Vagina (tissue), 2 donors: Measurements from ENCODE around the gene POU2F2.

Source experiments
- POLR2A ChIP-seq, 2 donors: fragments of 450-650 bp; IDR thresholded peaks; one replicate each; pipeline ENCODE4 v1.6.1; 2017; ENCODE audit warnings: antibody characterized with exemption in 2 of 2, mild to moderate bottlenecking in 2 of 2, moderate library complexity in 2 of 2
- POLR2AphosphoS5 ChIP-seq, 2 donors: sonication (generic); formaldehyde crosslinking; IDR thresholded peaks; one replicate each; pipeline ENCODE4 v1.9.0; 2017; ENCODE audit warnings: antibody characterized with exemption in 2 of 2, mild to moderate bottlenecking in 2 of 2, low read depth in 1 of 2; ENCODE audit not compliant: insufficient read depth in 1 of 2
- TF ChIP-seq, protein P1 (sequence below), 3 experiments: fragments of 450-650 bp in 2 of 3; fragments of 200-600 bp in 1 of 3; sonication (generic) in 1 of 3; IDR thresholded peaks; one replicate each; pipeline ENCODE4 v1.5.1; 2017 to 2019; ENCODE audit warnings: antibody characterized with exemption in 3 of 3, mild to moderate bottlenecking in 2 of 3, moderate library complexity in 2 of 3

- TF ChIP-seq POLR2A (IDR thresholded peaks at IDR 0.05) (no peak), POLR2AphosphoS5 (IDR thresholded peaks at IDR 0.05; ENCODE audit: insufficient read depth in 1 of 2, low read depth in 1 of 2) (no peak)
- TF ChIP-seq, protein P1, sequence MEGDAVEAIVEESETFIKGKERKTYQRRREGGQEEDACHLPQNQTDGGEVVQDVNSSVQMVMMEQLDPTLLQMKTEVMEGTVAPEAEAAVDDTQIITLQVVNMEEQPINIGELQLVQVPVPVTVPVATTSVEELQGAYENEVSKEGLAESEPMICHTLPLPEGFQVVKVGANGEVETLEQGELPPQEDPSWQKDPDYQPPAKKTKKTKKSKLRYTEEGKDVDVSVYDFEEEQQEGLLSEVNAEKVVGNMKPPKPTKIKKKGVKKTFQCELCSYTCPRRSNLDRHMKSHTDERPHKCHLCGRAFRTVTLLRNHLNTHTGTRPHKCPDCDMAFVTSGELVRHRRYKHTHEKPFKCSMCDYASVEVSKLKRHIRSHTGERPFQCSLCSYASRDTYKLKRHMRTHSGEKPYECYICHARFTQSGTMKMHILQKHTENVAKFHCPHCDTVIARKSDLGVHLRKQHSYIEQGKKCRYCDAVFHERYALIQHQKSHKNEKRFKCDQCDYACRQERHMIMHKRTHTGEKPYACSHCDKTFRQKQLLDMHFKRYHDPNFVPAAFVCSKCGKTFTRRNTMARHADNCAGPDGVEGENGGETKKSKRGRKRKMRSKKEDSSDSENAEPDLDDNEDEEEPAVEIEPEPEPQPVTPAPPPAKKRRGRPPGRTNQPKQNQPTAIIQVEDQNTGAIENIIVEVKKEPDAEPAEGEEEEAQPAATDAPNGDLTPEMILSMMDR (IDR thresholded peaks at IDR 0.05) = no peak
Observed at GRCh38 chr19:42076380-42076944, 55.8 kb downstream of the POU2F2 start.
